Activated CD8-positive, alpha-beta memory T cell treated with anti-CD3 and anti-CD28 coated beads, Interleukin-2, amount 50 U/mL, for 48 hours (primary cell): ENCODE results near the gene ZNF554.

Experiments used
- DNase-seq: peaks from one replicate; pipeline ENCODE4 v3.0.0-alpha.2; 2020

Gene ZNF554

GRCh38 chr19:2877398-2878331 lies 58.0 kb downstream of the ZNF554 start:
- no peak for DNase-seq

- no peak for DNase-seq
Measured at GRCh38 chr19:2883686-2884439, 64.2 kb downstream of the ZNF554 start.

DNA sequence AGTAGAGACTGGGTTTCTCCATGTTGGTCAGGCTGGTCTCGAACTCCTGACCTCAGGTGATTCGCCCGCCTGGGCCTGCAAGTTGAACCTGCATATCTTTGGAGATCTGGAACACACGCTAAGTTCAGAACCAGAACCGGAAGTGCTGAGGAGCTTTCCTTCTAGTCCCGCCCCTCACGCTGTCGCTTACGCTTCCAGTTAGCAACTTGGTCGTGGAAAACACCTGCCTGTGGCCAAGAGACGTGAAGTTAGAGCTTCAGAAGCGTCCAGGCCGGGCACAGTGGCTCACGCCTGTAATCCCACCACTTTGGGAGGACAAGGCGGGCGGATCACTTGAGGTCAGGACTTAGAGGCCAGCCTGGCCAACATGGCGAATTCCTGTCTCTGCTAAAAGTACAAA lies 66.1 kb downstream of the ZNF554 start:
- no peak for DNase-seq
